Breast epithelium (tissue), 3 donors: ENCODE data around the gene PXDN.

Experiments
- CTCF ChIP-seq, 3 donors: fragments of 450-650 bp; IDR thresholded peaks; one replicate each; pipeline ENCODE4 v1.5.1; 2016 to 2017; ENCODE audit warnings: antibody characterized with exemption in 3 of 3, mild to moderate bottlenecking in 3 of 3, moderate library complexity in 3 of 3
- POLR2A ChIP-seq: fragments of 450-650 bp; IDR thresholded peaks from one replicate; pipeline ENCODE4 v1.6.1; 2016; ENCODE audit warnings: antibody characterized with exemption, mild to moderate bottlenecking, moderate library complexity

- TF ChIP-seq POLR2A (no peak), CTCF (IDR thresholded peaks at IDR 0.05) (no peak)
These were observed 11.3 kb upstream of the PXDN start for GRCh38 chr2:1755436-1756191.
